ENCODE measurements around the gene OLIG2. TPM values are rescaled to one million over a fixed set of nuclear protein-coding genes. Genes with fewer than 3 reads are reported as not detected.

The OLIG2 gene
- total RNA-seq, 2 donors from 2014 or later: not detected

DNA sequence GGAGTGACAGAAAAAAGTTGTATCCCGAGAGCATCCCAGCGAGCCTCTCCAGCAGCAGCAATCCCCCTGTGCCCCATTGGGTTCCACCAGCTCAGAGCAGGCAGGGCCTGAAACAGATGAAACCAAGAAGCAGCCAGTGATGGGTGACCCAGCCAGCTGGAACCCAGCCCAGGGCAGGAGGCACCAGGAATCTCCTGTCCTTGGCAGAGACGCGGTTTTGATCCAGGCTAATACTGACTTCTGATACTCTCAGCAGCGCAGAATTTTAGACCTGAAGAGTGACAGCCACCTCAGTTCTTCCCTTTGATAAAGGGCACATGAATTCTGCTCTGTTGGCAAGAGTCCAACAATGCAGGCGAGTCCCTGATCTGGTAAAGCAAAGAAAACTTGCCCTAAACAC is 32.8 kb downstream of the OLIG2 start:
- intact Hi-C loops (cut with DNase I): no loop called here

DNA sequence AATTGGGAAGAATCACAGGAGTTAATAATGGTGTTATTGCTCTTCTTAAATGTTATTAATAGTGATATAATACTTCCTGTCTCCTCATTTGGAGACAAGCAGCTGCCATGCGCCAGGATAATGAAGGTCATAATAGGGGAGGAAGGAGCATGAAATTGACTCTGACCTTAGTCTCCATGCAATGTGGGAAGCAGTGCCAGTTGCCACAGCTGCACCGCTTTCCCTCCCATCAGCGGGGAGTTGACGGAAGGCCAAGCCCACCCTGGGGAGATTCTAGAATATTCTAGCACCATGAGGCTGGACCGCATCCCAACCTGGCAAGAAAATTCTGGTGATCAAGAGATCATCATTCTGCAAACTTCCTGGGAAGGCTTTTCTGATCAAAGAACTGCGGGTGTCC is 33.2 kb downstream of the OLIG2 start:
- intact Hi-C loops (cut with DNase I): no loop called here
- no peak for DNase-seq (ENCODE audit: low spot score)

More for the DNA sequence above, 32.8 kb downstream of the OLIG2 start:
- no peak for DNase-seq (ENCODE audit: low spot score)

DNA sequence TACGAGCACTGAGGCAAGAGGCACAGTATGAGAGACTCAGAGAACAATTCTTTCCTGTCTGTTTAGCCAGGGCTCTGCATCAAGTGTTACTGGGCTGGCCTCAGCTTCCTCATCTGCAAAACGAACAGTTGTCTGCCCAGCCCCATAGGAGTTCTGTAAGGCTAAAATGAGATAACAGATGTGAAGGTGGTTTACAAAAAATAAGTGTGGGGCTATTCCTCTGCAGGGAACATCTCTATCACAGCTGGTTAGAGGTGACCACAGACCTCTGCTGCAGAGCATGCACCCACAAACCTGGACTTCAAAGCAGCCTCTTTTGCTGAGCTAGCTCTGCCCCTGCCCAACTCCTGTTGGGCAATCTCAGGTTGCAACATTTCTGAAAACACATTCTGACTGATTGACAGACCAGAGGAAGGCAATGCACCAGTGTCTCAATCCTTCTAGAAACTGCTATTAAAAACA is 33.7 kb downstream of the OLIG2 start:
- intact Hi-C loops (cut with DNase I): no loop called here
- DNase-seq (ENCODE audit: low spot score): no peak

DNA sequence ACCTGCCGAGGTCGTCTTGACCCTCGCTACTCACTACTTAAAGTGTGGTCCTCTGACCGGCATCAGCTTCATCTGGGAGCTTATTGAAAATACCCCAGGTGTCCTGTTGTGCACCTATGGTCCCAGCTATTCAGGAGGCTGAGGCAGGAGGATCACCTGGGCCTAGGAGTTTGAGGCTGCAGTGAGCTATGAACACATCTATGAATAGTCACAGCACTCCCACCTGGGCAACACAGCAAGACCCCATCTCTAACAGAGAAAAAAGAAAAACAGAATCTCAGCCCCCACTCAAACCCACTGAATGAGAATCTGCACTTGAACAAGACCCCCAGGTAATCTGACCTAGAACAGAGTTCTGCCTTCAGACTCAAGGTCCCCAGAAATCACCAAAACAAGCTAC is 35.5 kb downstream of the OLIG2 start:
- DNase-seq (ENCODE audit: low spot score): no peak
- intact Hi-C loops (cut with DNase I): no loop called here

DNA sequence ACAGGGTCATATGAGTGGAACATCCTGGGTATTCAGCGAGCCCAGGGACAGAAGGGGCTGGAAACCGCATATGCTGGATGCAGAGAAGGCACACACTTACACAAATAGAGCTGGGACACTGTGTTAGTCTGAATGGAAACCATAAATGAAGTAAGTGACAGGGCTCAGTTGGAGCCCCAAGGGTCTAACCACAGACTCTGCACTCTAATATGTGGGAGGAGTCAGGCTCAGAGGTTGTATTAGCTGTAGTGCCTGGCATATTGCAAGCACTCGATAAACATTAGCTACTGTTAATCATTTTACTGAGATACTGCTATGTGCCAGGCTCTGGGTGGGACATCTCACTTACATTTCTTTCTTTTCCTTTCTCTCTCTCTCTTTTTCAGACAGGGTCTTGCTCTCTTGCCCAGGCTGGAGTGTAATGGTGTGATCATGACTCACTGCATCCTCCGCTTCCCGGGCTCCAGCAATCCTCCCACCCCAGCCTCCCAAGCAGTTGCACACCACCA is 37.7 kb downstream of the OLIG2 start:
- intact Hi-C loops (cut with DNase I): no loop called here
- no peak for DNase-seq (ENCODE audit: low spot score)

DNA sequence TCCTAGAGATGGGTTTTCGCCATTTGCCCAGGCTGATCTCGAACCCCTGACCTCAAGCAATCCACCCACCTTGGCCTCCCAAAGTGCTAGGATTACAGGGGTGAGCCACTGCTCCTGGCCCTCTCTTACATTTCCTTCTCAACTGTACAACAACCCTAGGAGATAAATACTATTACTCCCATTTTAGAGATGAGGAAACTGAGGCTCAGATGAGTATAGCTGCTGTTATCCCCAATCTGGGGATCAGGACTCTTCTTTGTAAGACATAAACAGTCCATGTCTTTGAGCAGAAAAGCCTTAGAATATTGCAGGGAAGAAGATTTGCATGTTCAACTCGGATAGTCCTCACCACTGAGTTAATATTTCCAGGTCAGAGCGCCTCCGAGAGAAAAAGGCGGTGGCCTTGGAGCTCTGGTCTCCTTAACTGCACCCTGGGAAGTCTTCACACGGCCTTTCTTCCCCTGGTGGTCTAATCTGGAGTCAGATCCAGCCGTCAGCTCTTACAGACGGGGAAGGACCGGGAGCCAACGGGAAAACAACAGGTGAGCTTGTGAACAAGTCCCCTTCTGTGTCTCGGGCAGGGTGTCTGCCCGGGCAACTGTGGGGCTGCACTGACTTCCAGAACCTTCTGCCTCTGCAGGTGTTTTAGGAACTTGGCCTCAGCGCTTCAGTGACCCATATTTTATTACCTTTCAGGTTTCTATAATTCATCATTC is 38.3 kb downstream of the OLIG2 start:
- intact Hi-C loops (cut with DNase I): no loop called here
- no peak for DNase-seq (ENCODE audit: low spot score)

DNA sequence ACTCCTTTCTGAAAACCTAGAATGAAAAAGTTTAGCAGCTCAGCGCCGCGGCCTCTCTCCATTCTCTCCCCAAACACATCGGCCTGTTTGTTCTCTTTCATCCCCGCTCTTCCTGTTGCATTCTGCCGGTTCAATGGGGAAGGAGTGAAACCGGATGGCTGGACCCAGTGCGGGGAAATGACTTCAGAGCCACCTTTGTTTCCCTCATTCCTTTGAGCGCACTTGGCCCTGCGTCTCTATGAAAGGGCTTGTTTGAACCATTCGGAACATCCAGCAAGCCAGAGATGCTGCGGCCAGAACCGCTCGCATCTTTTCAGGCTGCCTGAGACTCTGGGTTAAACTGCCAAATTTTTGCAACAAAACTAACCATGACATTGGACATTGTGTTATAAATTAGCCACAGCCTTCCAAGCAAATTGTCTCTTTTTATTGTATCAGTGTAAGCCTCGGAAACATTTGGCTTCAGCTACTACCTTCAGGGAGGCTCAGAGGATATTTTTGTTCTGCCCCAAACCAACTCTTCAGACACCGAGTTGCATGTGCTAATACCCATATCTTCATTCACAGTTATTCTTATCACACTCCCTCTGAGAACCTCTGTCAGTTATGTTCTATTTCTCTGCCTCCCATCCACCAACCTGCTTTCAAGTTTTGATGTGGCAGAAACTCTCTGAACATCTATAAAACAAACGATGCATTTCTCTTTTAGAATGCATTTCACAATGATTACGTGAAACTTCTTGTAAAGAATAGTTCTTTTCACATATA is 39.1 kb downstream of the OLIG2 start:
- DNase-seq (ENCODE audit: low spot score): no peak
- intact Hi-C loops (cut with DNase I): no loop called here

DNA sequence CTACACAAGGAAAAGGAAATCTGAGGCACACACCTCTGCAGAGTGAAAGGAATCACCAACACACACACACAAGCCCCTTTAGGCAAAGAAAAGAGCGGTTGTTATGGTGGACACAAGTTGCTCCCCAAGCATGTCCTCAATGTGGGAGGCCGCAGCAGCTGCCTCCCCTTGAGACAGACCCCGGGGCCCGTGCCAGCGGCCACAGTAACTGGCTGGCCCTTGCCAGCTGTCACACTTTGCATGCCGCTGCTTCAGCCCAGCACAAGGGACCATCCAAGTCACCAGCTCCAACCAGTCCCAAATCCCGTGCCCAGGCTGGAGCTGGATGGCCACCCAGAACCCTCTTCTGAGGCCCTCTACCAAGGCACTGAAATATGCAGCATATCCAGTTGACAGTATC is 41.3 kb downstream of the OLIG2 start:
- DNase-seq (ENCODE audit: low spot score): no peak
- intact Hi-C loops (cut with DNase I): no loop called here

DNA sequence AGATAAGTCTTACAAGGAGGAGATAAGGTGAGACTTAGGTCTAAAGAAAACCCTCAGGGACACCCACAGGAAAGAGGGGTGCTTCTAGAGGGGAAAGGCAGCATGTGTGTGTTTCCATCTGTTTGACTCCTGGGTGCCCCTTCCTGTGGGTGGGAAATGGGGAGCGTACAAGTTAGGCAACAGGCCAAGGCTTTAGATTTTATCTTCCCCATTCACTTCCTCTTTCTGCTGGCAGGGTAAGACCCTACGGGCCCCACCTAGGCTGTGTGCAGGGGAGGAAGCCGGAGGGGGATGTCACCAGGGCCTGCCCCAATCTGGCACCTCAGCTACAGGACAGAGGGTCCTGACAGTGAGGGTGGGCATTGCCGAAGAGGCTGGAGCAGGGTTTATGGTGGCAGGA is 41.7 kb downstream of the OLIG2 start:
- DNase-seq (ENCODE audit: low spot score): no peak
- intact Hi-C loops (cut with DNase I): no loop called here

DNA sequence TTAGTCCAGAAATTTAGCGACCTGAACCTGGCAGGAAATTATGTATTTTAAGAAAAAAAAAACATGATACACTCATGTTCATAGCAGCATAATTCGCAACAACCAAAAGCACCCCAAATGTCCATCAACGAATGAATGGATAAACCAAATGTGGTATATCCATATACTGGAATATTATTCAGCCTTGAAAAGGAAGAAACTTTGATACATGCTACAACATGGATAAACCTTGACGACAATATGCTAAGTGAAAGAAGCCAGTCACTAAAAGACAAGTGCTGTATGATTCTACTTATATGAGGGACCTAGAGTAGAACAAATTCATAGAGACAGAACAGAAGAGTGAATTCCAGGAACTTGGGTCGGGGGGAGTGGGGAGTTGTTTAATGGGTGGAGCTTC is 43.5 kb downstream of the OLIG2 start:
- intact Hi-C loops (cut with DNase I): no loop called here
- no peak for DNase-seq (ENCODE audit: low spot score)

DNA sequence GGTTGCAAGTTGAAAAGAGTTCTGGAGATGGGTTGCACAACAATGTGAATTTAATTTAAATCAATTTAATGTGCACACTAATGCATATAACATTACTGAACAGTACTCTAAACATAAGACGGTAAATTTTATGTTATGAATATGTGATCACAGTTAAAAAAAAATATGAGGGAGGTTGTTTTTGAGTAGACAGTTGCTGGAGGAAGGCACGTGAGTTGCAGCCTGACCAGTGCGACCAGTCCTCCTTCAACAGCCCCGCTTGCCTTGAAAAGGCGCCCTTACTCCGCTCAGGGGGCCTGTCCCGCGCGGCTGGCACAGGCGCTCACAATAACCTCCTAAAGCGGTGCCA is 43.9 kb downstream of the OLIG2 start:
- intact Hi-C loops (cut with DNase I): no loop called here
- DNase-seq (ENCODE audit: low spot score): no peak

DNA sequence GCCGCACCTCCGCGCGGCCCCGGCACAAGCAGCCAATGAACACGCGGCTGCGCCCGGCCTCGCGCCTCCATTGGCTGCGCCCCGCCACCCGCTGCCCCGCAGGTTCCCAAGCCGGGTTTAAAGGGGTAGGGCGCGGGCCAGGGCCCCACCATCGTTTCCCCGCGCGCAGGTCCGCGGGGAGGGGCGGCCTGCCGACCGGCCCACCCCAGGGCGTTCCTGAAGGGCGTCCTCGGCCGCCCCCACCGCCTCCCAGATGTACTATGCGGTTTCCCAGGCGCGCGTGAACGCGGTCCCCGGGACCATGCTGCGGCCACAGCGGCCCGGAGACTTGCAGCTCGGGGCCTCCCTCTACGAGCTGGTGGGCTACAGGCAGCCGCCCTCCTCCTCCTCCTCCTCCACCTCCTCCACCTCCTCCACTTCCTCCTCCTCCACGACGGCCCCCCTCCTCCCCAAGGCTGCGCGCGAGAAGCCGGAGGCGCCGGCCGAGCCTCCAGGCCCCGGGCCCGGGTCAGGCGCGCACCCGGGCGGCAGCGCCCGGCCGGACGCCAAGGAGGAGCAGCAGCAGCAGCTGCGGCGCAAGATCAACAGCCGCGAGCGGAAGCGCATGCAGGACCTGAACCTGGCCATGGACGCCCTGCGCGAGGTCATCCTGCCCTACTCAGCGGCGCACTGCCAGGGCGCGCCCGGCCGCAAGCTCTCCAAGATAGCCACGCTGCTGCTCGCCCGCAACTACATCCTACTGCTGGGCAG is 44.4 kb downstream of the OLIG2 start, which contains the start of gene OLIG1:
Gene OLIG1, plus strand, starts transcription at position 148 of the 750 bp plus-strand sequence. Its CDS starts 106 bp downstream, at position 254.
- intact Hi-C loops (cut with DNase I): no loop called here
- no peak for DNase-seq (ENCODE audit: low spot score)

DNA sequence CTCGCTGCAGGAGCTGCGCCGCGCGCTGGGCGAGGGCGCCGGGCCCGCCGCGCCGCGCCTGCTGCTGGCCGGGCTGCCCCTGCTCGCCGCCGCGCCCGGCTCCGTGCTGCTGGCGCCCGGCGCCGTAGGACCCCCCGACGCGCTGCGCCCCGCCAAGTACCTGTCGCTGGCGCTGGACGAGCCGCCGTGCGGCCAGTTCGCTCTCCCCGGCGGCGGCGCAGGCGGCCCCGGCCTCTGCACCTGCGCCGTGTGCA is 44.9 kb downstream of the OLIG2 start:
- intact Hi-C loops (cut with DNase I): no loop called here
- no peak for DNase-seq (ENCODE audit: low spot score)

DNA sequence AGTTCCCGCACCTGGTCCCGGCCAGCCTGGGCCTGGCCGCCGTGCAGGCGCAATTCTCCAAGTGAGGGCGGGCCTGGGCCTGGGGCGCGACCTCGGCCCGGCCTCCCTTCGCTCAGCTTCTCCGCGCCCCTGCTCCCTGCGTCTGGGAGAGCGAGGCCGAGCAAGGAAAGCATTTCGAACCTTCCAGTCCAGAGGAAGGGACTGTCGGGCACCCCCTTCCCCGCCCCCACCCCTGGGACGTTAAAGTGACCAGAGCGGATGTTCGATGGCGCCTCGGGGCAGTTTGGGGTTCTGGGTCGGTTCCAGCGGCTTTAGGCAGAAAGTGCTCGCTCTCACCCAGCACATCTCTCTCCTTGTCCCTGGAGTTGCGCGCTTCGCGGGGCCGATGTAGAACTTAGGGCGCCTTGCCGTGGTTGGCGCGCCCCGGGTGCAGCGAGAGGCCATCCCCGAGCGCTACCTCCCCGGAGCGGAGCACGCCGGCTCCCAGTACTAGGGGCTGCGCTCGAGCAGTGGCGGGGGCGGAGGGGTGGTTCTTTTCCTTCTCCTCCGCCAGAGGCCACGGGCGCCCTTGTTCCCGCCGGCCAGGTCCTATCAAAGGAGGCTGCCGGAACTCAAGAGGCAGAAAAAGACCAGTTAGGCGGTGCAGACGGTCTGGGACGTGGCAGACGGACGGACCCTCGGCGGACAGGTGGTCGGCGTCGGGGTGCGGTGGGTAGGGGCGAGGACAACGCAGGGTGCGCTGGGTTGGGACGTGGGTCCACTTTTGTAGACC is 45.4 kb downstream of the OLIG2 start:
- intact Hi-C loops (cut with DNase I): no loop called here
- DNase-seq (ENCODE audit: low spot score): no peak

DNA sequence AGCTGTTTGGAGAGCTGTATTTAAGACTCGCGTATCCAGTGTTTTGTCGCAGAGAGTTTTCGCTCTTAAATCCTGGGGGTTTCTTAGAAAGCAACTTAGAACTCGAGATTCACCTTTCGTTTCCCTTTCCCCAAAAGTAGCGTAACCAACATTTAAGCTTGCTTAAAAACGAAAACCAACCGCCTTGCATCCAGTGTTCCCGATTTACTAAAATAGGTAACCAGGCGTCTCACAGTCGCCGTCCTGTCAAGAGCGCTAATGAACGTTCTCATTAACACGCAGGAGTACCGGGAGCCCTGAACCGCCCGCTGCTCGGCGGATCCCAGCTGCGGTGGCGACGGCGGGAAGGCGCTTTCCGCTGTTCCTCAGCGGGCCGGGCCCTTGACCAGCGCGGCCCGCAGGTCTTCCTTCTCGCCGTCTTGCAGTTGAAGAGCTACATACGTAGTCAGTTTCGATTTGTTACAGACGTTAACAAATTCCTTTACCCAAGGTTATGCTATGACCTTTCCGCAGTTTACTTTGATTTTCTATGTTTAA is 46.1 kb downstream of the OLIG2 start:
- no peak for DNase-seq (ENCODE audit: low spot score)
- intact Hi-C loops (cut with DNase I): no loop called here

DNA sequence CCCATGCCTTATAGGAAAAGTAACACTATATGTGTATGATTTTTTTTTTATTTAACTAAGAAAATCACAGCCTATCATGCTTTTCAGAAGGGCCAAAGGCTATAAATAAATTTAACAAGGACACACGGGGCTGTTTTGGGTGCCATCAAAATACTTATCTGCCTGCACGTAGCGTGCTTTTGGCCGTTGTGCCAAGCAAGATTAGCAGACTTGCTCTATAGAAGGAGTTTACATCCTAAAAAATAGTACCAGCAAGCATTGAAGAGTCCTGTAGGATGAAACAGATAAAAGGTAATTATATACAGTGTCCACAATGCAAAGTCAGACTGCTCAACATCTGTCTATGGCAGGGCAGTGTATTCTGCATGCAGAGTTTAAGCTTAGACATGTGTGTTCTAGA is 47.9 kb downstream of the OLIG2 start:
- intact Hi-C loops (cut with DNase I): no loop called here
- DNase-seq (ENCODE audit: low spot score): no peak

DNA sequence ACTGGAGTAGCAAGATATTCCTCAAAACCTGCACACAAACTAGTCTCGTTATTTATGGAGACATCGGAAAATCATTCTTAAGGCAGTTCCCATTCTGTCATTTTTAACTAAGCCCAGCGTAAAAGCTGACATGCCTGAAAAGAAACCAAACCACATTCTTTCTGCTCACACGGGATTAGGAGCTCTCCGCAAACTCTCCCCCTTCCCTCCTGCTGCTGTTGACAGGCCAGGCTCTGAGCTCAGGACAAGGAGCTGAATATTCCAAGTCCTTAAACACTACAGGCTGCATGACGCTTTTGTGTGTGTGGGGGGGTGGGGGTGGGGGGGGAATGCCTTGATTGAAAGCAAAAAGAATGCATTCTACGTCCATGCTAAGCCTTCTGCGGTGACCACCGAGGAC is 49.4 kb downstream of the OLIG2 start:
- intact Hi-C loops (cut with DNase I): no loop called here
- DNase-seq (ENCODE audit: low spot score): no peak

DNA sequence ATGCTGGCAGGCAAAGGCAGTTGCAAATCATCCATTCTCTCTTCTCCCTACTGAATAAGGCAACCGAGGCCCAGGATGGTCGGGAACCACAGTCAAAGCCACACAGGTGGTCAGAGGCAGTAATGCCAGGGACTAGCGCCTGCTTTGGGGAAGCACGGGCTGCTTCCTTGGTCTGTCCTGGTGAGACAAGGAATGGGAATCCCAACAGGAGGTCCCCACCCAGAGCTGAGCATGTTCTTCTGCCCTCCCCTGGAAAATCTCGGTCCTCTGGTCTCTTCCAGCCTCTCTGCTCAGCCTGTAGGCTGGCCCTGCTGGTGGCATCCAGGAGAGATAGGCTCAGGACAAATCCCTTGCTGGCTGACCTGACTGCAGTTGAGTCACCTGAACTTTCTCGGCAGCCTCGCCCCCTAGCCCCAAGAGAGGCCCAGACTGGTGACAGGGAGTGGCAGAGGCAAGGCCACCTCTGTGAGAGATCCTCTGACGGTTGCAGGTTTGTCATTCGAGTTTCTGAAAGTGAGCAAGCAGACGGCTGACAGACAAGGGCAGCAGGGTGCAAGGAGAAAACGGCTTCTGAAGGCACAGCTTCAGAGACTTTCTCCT is 50.0 kb downstream of the OLIG2 start:
- intact Hi-C loops (cut with DNase I): no loop called here
- DNase-seq (ENCODE audit: low spot score): no peak

Measured in posterior vena cava (tissue), 2 donors.